Endothelial cell of umbilical vein (primary cell): ENCODE results near the gene GDPD4. TPM values are rescaled to one million over a fixed set of nuclear protein-coding genes. Genes with fewer than 3 reads are reported as not detected.

Source experiments
- BruUV-seq: library from RNA; stranded (reverse); fragments of 400-500 nt; replicated peaks from 2 replicates; lab custom pipeline; 2021; lab: Mats Ljungman, UMichigan
- CTCF ChIA-PET: fragments of 300-600, 350-600 bp; sonication (Branson Sonifier 250); formaldehyde crosslinking; loops from one replicate; lab custom pipeline; 2021; ENCODE audit warnings: antibody characterized with exemption, inconsistent platforms; lab: Charles Lee
- POLR2A ChIA-PET: fragments of 300-600, 350-600 bp; sonication (Branson Sonifier 250); formaldehyde crosslinking; loops from one replicate; lab custom pipeline; 2021; ENCODE audit warnings: antibody characterized with exemption, inconsistent platforms; lab: Charles Lee
- DNase-seq: peaks from one replicate; pipeline ENCODE4 v3.0.0-alpha.2; 2011; ENCODE audit warnings: low read depth, low spot score
- FAIRE-seq: peaks from 2 replicates; lab custom pipeline; 2011; peaks lifted over from hg19 to GRCh38; lab: Jason Lieb, UNC
- H2AFZ ChIP-seq: 2 replicates; pipeline ENCODE4 v1.6.0; 2012; ENCODE audit warnings: low read depth, low read length, control low read depth, inconsistent platforms
- H3K27ac ChIP-seq: 2 replicates; pipeline ENCODE4 v1.5.1; 2011; ENCODE audit warnings: low read depth, mild to moderate bottlenecking, control low read depth, low read length, moderate library complexity; ENCODE audit not compliant: insufficient read depth
- H3K27me3 ChIP-seq, 2 experiments: 2 replicates each; pipeline versions ENCODE4 v1.6.0 to v1.6.1; 2011; ENCODE audit warnings: low read length in 2 of 2, mixed read lengths in 1 of 2; ENCODE audit not compliant: control insufficient read depth in 2 of 2, insufficient read depth in 2 of 2
- H3K36me3 ChIP-seq, 2 experiments: 2 replicates in 1 of 2; 3 replicates in 1 of 2; pipeline ENCODE4 v1.5.1; 2011; ENCODE audit warnings: low read length in 2 of 2, mild to moderate bottlenecking in 1 of 2, moderate library complexity in 1 of 2; ENCODE audit not compliant: control insufficient read depth in 2 of 2, insufficient read depth in 2 of 2; ENCODE audit errors: extremely low read depth in 1 of 2
- H3K4me1 ChIP-seq: 3 replicates; pipeline ENCODE4 v1.5.1; 2011; ENCODE audit warnings: mild to moderate bottlenecking, low read length; ENCODE audit not compliant: control insufficient read depth, insufficient read depth; ENCODE audit errors: extremely low read depth
- H3K4me2 ChIP-seq: 2 replicates; pipeline ENCODE4 v1.6.1; 2011; ENCODE audit warnings: low read length, control low read depth, mixed read lengths; ENCODE audit not compliant: insufficient read depth
- H3K4me3 ChIP-seq, 3 experiments: fragments of 200-600 bp in 1 of 3; sonication (generic), shearing (Covaris generic) in 1 of 3; replicated peaks in 1 of 3; 2 replicates each; pipeline ENCODE4 v1.5.1; 2011 to 2016; ENCODE audit warnings: control low read depth in 3 of 3, low read length in 3 of 3, mild to moderate bottlenecking in 2 of 3, inconsistent platforms in 1 of 3, low read depth in 1 of 3, moderate library complexity in 1 of 3; ENCODE audit not compliant: insufficient read depth in 1 of 3
- H3K79me2 ChIP-seq: 2 replicates; pipeline ENCODE4 v1.6.0; 2012; ENCODE audit warnings: low read length, inconsistent platforms; ENCODE audit not compliant: control insufficient read depth, insufficient read depth
- H3K9ac ChIP-seq: replicated peaks from 2 replicates; pipeline ENCODE3; 2011; ENCODE audit warnings: low read length, control low read depth; ENCODE audit not compliant: insufficient read depth; ENCODE audit errors: extremely low read depth
- H3K9me1 ChIP-seq: replicated peaks from 3 replicates; pipeline ENCODE4 v1.6.0; 2011; ENCODE audit warnings: mild to moderate bottlenecking, low read length; ENCODE audit not compliant: control insufficient read depth, insufficient read depth; ENCODE audit errors: extremely low read depth
- H3K9me3 ChIP-seq: replicated peaks from 2 replicates; pipeline ENCODE4 v1.5.1; 2012; ENCODE audit warnings: low read length, inconsistent platforms; ENCODE audit not compliant: control insufficient read depth, insufficient read depth
- H4K20me1 ChIP-seq: replicated peaks from 2 replicates; pipeline ENCODE3; 2011; ENCODE audit warnings: mild to moderate bottlenecking, low read length; ENCODE audit not compliant: control insufficient read depth, insufficient read depth; ENCODE audit errors: extremely low read depth
- CTCF ChIP-seq, 2 donors: IDR thresholded peaks; 1 replicate in 1 of 2; 2 replicates in 1 of 2; pipeline ENCODE4 v1.5.1; 2011; ENCODE audit warnings: low read length in 2 of 2, mild to moderate bottlenecking in 2 of 2, moderate library complexity in 2 of 2, control low read depth in 1 of 2, inconsistent platforms in 1 of 2, low read depth in 1 of 2; ENCODE audit not compliant: insufficient read depth in 1 of 2; ENCODE audit errors: extremely low read depth in 1 of 2
- EZH2 ChIP-seq: IDR thresholded peaks from 2 replicates; pipeline ENCODE4 v1.6.1; 2012; ENCODE audit warnings: borderline replicate concordance, low read depth, mild to moderate bottlenecking, moderate library complexity, low read length, inconsistent platforms; ENCODE audit not compliant: severe bottlenecking
- FOS ChIP-seq: IDR thresholded peaks from 2 replicates; pipeline ENCODE4 v1.6.1; 2011; ENCODE audit warnings: mild to moderate bottlenecking, low read length, moderate library complexity, borderline replicate concordance; ENCODE audit not compliant: insufficient read depth
- GATA2 ChIP-seq: IDR thresholded peaks from 2 replicates; pipeline ENCODE4 v1.7.0; 2011; ENCODE audit warnings: low read depth, mild to moderate bottlenecking, moderate library complexity, mixed read lengths, low read length; ENCODE audit not compliant: insufficient read length, insufficient read depth
- JUN ChIP-seq: IDR thresholded peaks from 2 replicates; pipeline ENCODE4 v1.6.1; 2011; ENCODE audit warnings: borderline replicate concordance, low read depth; ENCODE audit not compliant: insufficient read length, insufficient read depth
- MAX ChIP-seq: IDR thresholded peaks from 2 replicates; pipeline ENCODE4 v1.6.1; 2011; ENCODE audit not compliant: insufficient read depth, insufficient read length
- MYC ChIP-seq: IDR thresholded peaks from one replicate; pipeline ENCODE4 v1.6.1; 2011; ENCODE audit warnings: mild to moderate bottlenecking, low read depth, low read length
- POLR2A ChIP-seq: IDR thresholded peaks from 2 replicates; pipeline ENCODE4 v1.6.1; 2012; ENCODE audit warnings: low read depth, mild to moderate bottlenecking, control low read depth, low read length
- POLR2AphosphoS5 ChIP-seq: IDR thresholded peaks from 2 replicates; pipeline ENCODE4 v1.6.1; 2012; ENCODE audit warnings: low read depth, mild to moderate bottlenecking, control low read depth, low read length, moderate library complexity; ENCODE audit not compliant: insufficient read depth
- dilution Hi-C: fragments of 300-500 bp; cut with MboI; formaldehyde crosslinking; loops from one replicate; pipeline ENCODE4 v1.15.0; 2019; ENCODE audit warnings: low sequenced_read_pairs; ENCODE audit not compliant: extremely low pct_ligation_motif_present
- intact Hi-C: fragments of 100-400 bp; cut with micrococcal nuclease; formaldehyde crosslinking; loops from one replicate; pipeline ENCODE4 v1.10.0; 2022
- polyA plus RNA-seq, 4 experiments: library from polyadenylated mRNA; depleted of rRNA in 3 of 4; stranded (reverse) in 3 of 4; unstranded in 1 of 4; fragments of >200 nt; gene quantifications; 2 replicates each; pipeline versions ENCODE4 v1.2.1 to v1.2.3, GENCODE V29; 2011 to 2012; ENCODE audit warnings: missing spikeins in 1 of 4
- total RNA-seq: library from RNA; stranded (reverse); gene quantifications from 2 replicates; pipeline ENCODE4 v1.2.3, GENCODE V29; 2021

The GDPD4 gene
- total and polyA plus RNA-seq, 2 donors (not counting 3 experiments of a cell fraction or from before 2014, with no cell fraction given), result not detected

- Histone ChIP-seq H3K9me1 (no peaks in the 10 kb centered on the region), H3K36me3 (no peaks in the 10 kb centered on the region), H4K20me1 (no peaks in the 10 kb centered on the region), H3K4me3 (no peak overlapping the region), H3K27me3 (peaks cover 0 to 2% of the 10 kb centered on the region in 2 experiments), H2AFZ (no peak overlapping the region), H3K9me3 (no peaks in the 10 kb centered on the region), H3K4me1 (no peaks in the 10 kb centered on the region), H3K27ac (no peak overlapping the region), H3K4me2 (no peak overlapping the region), H3K79me2 (no peaks in the 10 kb centered on the region), H3K9ac (no peak overlapping the region)
- FAIRE-seq, result no peak
- intact Hi-C loops, result no loop called here
- ChIA-PET POLR2A (no interaction called here), CTCF (interaction anchor here (1.2 kb wide), 1 partner anchor 333 kb away, joined by 3 read pairs; no protein-coding TSS in a partner anchor)
- TF ChIP-seq FOS (no peak), CTCF (IDR thresholded peaks at IDR 0.05; ENCODE audit: extremely low read depth in 1 of 2, insufficient read depth in 1 of 2, low read depth in 1 of 2, low read length in 2 of 2) (no peak), GATA2 (no peak), MYC (no peak), EZH2 (no peak), POLR2AphosphoS5 (no peak), JUN (no peak), POLR2A (no peak), MAX (no peak)
- no TSS peak for BruUV-seq
- dilution Hi-C loops, result no loop called here
- DNase-seq, result no peak
These were observed 86.4 kb downstream of the GDPD4 start for GRCh38 chr11:77215106-77215505.
